ENCODE measurements around the gene LPAR1.

DNA sequence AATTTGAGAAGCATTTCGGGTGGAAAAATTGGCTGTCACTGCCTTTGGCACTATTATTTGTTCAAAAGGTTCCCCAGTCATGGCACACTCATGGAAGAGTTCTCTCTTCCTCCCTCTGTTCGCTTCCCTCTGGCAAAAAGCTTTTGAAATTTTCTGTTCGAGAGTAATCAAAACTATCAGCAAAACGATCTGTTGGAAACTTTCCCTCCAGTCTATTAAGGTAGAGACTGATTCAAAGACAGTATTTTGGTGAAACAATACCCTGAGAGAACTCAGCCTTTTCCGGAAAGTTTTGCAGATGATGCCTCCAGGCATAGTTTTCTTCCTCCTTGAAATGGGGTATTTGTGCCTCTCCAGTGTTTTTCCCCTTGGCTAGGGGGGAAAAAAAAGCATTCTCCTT lies 3.6 kb upstream of the LPAR1 start:
- no peak for TF ChIP-seq EZH2 (IDR thresholded peaks at IDR 0.05; ENCODE audit: borderline replicate concordance, low read length)
- TF ChIP-seq, protein P1, sequence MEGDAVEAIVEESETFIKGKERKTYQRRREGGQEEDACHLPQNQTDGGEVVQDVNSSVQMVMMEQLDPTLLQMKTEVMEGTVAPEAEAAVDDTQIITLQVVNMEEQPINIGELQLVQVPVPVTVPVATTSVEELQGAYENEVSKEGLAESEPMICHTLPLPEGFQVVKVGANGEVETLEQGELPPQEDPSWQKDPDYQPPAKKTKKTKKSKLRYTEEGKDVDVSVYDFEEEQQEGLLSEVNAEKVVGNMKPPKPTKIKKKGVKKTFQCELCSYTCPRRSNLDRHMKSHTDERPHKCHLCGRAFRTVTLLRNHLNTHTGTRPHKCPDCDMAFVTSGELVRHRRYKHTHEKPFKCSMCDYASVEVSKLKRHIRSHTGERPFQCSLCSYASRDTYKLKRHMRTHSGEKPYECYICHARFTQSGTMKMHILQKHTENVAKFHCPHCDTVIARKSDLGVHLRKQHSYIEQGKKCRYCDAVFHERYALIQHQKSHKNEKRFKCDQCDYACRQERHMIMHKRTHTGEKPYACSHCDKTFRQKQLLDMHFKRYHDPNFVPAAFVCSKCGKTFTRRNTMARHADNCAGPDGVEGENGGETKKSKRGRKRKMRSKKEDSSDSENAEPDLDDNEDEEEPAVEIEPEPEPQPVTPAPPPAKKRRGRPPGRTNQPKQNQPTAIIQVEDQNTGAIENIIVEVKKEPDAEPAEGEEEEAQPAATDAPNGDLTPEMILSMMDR (conservative IDR thresholded peaks at IDR 0.05 in 1 of 2, IDR thresholded peaks at IDR 0.05 in 1 of 2; ENCODE audit: extremely low read depth in 1 of 2, insufficient read depth in 1 of 2, low read depth in 1 of 2, low read length in 2 of 2) = no peak

Data from mammary epithelial cell (primary cell).